ENCODE measurements around the gene LRRC8C.
"Not testable (repeated sequence)": the region's sequence is repeated elsewhere in the genome, so short reads cannot be mapped to it uniquely, and the experiment has no call there.

LRRC8C gene

DNA sequence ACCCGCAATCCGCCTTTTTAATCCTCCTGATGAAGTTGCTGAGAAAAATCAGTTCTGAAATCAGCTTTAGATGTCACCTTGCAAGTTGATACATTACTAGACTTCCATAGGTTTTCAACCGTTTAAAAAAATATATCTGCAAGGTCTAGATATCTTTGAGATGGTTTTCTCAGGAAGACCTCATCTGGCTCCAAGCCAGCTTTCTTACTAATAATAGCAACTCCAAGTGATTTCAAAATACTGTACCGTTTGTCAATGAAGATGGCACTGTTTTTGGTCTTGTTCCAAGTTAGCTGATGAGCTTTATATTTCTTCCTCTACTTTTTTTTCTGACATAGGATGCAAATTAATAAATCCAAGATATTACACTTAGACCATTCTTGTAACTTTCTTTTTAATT is 40.3 kb downstream of the LRRC8C start:
- DNase-seq: no peak

DNA sequence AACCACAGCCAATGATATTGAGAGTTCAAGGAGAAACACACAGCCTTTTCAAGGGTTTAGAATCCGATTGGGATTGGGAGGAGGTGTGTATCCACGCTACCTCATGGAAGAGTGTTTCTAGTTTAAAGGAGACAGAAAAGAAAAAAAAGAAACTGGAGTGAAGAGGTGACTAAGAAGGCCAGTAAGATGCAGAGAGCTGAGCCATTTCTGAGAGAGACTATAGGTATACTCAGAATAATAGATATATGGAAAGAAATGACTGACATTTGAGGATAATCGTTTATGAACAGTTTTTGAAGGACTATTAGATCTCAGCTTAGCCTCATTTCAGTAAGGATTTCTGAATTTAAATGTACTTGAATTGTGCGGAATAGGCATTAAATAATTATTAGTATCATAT is 42.8 kb downstream of the LRRC8C start:
- DNase-seq: no peak

DNA sequence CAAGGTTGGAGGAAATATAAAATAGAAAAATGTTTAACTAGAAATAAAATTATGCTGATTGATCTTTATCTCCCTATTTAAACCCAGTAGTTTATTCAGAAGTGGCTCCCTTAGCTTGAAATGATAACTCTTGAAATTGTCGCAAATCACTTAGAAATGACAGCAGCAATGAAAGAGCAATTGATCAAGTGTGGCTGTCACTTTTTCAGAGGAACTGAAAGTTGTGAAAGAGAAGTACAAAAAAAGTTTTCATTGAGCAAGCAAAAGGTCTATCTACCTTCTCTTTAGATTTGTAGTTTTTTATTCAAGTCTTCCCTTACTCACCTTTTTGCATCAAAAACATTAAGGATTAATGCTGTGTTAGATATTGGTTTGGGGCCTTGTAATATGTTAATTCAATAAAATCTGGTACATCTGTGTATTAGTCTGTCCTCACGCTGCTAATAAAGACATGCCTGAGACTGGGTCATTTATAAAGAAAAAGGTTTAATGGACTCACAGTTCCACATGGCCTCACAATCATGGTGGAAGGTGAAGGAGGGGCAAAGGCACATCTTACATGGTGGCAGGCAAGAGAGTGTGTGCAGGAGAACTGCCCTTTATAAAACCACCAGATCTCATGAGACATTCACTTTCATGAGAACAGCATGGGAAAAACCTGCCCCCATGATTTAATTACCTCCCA is 48.3 kb downstream of the LRRC8C start:
- DNase-seq: no peak

DNA sequence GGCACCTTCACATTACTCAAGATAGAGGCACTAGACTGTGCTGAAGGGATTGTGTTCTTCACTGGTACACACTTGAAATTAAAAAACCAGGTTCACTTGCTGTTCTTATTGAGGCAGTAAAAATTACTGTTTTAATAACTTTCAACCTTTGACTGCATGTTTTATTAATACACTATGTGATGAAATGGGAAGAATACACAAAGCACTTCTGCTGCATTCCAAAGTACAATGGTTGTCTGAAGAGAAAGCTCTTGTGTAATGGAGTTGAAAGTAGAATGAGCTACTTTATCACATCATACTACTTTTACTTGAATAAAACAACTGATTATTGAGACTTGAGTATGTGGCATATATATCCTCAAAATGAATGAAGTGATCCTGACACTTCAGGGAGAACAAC is 49.7 kb downstream of the LRRC8C start:
- DNase-seq: no peak

DNA sequence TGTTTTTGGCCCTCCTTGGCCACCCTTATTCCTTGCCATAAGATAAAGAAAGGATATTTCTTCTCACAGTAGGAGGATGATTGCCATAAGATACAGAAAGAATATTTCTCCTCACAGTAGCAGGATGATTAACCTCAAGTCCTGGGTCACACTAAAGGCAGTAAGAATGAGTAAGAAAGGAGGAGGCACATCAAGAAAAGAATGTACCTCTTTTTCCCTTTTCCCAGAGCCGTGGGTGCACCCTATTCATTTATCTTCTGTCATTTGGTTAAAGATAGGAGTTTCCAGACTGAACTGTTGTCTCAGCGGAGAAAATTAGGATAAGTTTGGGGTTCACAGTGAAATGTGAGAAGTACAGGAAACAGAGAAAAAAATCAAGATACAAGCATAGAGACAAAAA is 52.5 kb downstream of the LRRC8C start:
- DNase-seq: no peak

DNA sequence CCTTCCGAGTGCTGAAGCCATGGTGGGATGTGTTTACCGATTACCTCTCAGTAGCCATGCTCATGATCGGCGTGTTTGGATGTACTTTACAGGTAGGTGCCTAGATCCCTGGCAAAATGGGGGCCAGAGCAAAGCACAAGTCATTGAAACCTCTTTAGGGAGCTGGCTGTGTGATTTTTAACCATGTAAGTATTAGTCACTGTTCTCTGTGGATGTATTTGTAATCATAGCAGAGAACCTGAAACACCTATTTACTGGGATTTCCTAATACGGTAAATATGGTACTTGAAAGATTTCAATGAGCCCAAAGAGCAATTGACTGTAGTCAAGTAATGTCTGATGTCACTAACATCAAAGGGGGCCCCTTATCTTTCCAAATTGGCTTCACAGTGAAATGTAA is 53.6 kb downstream of the LRRC8C start:
- no peak for DNase-seq

DNA sequence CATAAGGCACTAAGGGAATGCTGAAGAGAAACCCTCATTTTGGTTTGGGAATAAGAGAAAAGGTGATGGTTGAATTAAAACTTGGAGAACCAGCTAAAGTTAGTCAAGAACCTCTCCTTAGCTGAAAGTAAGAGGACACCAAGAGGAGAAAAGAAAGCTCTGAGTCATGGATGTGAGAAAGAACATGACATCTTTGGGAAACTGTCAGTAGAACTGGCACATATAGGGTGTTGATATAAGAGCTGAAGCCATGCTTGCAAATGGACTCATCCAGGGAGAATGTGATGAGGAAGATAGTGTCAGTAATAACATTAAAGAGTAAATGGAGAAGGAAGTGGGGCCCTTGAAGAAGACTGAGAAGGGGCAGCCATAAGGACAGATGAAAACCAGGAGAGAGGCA is 54.3 kb downstream of the LRRC8C start:
- DNase-seq: no peak

DNA sequence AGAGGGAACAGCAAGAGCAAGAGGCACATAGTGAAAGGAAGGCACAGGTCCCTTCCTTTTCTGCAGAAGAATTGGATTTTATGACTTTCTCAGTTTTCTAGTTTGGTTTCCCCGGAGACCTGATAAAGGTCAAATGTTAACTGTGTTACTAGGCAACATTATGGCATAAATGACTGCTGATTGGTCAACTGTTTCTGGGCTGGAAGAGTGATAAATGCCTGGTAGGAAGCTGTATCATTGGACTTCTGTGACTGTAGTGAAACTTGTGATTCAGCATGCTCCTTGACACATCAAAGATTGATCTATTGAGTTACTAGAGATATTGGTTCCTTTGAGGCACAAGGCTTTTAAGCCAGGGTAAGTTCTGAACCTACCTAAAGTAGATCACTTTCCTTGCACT is 55.7 kb downstream of the LRRC8C start:
- no peak for DNase-seq

DNA sequence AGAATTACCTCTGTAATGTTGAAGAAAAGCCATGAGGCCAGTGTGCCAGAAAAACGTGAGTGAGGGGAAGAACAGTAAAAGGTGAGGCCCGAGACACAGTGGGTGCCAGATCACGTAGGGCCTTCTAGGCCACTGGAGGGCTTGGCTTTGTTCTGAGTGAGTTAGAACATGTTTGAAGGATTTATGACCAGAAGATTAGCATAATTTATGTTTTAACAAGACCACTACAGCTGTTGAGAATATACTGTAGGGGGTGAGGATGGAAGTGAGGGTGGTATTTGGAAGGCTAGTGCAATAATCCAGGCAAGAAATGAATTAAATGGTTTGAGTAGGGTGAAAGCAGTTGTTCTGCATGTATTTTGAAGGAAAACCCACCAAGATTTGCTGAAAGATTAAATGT is 56.3 kb downstream of the LRRC8C start:
- no peak for DNase-seq

DNA sequence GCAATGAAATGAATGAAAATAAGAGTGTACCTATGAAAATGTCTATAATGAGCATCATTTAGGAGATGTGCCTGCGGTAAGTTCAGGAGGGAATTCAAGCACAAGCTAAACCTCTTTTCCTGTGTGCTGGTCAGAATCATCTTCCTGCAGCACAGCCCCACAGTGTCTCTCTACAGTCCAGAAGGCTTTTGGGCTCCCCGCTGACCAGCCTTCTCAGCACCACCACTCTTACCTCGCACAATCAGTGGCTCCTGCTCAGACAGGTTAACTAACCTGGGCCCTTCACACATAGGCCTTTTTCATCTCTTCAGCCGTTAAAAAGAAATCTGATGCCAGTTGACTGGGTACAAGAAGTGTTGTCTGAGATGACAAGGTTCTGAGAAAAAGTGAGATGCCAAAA is 57.7 kb downstream of the LRRC8C start:
- no peak for DNase-seq

DNA sequence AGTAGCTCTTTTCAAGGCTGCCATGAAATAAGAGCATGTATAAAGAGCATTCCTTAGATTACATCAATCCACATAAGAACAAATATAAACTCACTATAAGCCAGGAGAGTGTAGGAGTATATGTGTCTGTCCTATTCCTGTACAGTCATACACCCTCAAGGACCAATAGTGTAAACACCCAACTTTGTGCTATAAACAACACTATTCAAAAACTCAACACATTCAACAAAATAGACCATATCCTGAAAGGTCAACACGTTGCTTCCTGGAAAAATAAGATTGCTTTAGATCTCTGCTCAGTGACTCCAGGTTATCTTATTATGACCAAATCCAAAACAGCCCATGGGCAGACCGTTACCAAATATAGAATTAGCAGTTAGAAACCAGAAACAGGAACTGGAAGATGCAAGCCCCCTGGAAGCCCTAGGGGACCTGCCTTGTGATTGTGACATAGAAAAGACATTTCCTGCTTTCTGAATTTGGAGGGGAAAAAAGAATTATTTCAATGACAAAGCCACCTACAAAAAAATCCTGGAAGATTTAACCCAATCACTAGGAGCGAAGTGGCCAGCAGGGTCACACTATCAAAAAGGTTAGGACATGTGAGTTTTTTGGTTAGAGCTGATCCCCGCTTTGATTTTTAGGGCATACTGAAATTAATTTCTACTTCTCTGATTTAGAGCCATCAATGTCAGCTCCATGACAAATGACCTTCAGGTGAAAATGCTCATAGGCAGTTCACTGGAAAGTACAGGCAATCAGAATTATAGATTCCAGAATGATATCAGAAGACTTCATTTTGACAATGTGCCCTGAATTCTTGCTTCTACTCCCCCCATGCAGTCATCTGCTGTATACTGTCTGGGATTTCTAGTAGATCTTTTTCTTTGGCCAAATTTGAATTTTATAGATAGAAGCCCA is 59.9 kb downstream of the LRRC8C start:
- DNase-seq: no peak

DNA sequence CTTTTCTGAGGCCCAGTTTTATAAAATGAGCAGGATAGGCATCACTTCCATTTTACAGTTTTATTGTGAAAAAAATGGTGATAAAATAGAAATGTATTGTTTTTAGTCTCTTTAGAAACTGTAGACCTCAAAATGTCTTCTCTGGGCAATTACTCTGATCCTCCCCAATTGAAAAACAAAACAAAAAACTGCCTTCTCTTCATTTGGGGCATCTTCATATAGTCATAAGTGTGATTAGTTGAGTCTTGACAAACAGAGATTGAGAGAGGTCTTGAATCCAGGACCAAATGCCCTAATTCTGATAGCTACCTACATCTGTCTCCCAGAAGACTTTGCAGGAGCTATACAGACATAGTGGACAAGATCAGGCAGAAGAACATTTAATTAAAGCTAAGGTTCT is 62.9 kb downstream of the LRRC8C start:
- no peak for DNase-seq

DNA sequence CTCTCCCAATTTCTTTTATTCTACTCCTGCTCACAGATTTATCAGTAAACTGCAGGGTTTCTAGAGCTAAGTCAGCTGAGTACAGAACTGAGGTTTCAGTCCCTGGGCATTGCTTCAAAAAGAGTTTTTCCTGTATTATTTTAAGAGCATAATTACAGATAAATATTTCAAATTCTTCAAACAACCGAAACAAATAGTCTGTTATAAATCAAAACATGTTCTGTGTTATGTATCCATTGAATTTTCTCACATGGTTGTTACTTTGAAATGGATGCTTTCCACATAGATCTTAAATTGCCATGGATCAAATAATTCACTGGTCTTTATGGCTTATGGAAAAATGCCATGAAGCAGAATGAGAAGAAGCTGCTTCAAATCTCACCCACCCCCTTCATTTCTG is 64.5 kb downstream of the LRRC8C start:
- no peak for DNase-seq

DNA sequence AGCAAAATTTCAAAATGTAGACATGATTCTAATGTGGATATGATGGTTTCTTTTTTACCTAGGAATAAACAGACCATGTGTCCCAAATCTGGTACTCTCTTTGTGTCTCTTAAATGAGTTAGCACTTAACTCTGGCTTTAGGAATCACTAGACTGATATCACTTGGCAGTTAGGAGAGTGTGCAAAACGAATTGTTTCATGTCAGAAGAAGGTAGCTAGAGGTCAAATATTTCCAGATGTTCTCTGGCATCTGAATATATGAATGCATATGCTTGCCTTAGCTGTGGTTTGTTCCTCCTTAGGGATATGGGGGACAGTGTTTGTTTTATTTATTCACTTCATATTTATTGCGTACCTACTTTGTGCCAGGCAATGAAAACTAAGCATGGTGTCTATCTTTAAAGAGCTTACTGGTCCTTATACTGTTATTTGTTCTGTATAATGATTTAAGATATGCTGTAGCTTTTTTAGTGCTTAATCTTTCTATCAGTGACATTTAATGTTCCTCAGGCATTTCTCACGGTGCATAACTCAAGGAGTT is 65.2 kb downstream of the LRRC8C start:
- DNase-seq: no peak

DNA sequence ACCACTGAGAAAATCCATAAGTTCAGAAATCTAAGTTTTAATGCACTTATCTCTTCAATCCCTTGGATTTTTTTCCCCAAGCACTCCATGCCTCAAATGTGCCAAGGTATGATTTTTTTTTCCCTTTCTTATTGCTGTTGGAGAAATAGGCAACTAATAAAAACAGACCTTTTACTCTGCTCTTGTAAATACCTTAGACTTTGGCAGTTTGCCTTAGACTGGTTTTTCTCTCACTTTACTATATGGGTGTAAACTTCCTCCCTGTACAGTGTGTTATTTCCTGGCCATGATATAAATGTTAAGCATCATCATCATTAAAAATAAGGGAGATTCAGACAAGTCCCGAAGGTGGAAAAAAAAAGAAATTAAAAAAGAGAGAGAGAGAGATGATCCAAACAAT is 65.7 kb downstream of the LRRC8C start:
- no peak for DNase-seq

DNA sequence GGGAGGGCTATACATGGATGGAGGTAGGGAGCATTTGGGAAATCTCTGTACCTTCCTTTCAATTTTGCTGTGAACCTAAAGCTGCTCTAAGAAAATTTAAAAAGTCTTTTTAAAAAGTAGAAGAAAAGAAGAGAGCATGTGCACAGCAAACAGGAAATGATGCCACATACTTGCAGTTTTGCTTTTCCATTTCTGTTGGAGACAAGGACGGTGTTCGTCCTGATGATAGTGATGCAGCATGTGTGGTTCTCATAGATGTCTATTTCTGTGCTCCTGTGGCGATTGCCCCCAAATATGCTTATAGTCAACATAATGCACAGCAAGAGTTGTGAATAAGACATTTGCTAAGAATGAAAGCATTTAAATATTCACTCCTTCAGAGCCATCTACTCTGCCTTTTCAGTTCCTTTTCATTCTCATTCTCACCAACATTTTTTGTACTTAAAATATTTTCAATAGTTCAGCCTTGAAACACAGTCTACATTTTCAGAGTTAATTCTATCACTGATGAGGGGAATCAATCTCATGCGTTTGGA is 66.6 kb downstream of the LRRC8C start:
- no peak for DNase-seq

DNA sequence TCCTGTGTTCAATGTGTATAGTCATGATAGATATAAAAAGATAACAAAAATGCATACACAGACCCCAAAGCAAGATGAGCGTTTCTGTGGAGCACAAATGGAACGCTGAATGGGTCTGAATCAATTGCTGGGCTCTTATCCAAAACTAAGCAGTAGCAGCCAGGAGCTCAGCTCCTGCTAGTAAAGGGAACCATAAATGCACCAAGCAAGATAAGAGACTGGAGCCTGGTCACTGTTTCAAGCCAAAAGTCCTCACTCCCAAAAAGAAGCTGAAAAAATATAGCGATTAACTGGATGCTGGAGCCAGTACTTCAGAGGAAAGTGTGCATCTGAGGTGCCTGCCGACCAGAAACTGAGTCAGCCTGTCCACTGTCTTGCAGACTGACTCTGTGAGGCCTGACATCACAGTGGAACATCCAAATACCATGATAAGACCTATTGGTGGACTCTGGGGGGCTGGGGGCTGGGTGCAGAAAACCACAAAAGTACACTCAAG is 68.9 kb downstream of the LRRC8C start:
- no peak for DNase-seq

DNA sequence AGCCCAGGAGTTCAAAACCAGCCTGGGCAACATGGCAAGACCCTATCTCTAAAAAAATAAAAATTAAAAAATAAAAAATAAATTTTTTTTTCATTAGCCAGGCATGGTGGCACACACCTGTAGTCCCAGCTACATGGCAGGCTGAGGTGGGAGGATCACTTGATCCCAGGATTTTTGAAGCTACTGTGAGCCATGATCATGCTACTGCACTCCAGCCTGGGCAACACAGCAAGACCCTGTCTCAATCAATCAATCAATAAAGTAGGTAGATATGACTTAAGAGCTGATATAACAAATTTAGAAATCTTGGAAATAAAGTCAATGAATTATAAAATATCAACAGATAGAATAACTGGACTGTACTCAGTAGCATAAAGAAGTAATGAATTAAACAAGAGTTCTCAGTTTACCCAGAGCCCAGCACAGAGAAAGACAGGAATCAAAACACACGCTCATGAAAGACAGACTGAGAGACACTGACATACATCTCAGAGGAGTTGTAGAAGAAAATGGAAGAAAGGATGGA is 69.7 kb downstream of the LRRC8C start:
- no peak for DNase-seq

DNA sequence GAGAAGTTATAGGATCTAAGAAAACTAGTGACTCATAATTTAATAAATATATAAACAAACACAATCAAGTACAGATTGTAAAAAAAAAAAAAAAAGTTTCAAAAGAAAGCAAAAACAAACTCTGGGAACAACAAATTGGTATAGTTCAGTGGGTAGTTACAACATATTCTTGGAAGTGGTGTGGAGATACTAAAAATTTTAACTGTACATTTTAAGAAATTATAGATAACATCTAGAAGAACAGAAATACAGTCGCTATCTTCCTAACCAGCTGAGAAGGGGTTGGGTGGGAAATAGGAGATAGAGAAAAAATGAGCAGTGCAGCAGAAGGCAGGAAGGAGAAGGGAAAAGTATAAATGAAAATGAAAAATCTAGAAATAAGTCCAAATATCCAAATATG is 70.5 kb downstream of the LRRC8C start:
- DNase-seq: no peak

DNA sequence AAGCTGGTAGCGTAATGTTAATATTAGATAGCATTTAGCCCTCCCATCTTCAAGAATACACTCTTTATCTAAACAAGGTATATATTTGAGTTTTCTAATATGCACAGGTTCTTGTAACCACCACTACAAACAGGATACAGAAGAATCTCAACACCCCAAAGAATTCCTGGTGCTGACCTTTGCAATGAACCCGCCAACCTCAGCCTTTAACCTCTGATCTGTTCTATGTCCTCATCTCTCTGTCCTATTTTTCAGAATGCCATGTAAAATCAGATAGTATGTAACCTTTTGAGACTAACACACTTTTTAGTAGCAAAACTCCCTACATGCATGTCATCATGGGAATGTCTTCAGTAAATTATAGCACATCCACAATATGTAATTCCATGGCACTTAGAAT is 71.1 kb downstream of the LRRC8C start:
- no peak for DNase-seq

DNA sequence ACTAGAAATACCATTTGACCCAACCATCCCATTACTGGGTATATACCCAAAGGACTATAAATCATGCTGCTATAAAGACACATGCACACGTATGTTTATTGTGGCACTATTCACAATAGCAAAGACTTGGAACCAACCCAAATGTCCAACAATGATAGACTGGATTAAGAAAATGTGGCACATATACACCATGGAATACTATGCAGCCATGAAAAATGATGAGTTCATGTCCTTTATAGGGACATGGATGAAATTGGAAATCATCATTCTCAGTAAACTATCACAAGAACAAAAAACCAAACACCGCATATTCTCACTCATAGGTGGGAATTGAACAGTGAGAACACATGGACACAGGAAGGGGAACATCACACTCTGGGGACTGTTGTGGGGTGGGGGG is 72.0 kb downstream of the LRRC8C start:
- DNase-seq: not testable (repeated sequence)

DNA sequence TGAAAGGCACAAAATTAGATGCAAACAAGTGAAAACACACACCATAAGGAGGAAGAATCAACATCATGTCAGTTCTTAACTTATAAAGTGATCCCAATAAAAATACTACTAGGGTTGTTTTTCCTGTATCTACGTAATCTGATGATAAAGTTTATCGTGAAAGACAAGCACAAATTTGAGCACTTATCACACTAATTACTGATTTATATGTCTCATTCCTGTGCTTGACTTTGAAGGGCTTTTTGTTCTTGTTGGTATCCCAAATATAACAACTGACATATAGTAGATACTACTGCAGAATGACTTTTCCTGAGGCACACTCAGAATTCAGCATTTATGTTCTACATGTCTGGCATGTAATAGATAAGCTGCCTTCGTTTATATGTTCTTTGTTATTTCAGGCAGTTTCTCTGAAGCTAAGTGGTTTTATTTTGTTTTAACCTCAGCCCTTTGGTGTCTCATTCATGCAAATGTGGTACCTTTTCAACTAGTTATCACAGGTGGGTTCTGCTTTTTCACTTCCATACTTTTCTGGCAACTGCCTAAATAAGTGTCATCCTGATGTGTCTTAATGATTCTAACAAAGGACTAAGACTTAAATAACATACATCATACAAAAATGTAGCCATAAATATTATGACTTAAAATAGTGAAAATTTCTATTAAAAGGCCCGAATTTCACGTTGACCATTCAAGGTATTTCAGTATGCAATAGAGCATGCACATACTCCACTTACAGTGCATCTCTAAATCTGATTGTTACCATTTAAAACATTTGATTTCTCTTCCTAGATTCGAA is 73.2 kb downstream of the LRRC8C start:
- DNase-seq: no peak

DNA sequence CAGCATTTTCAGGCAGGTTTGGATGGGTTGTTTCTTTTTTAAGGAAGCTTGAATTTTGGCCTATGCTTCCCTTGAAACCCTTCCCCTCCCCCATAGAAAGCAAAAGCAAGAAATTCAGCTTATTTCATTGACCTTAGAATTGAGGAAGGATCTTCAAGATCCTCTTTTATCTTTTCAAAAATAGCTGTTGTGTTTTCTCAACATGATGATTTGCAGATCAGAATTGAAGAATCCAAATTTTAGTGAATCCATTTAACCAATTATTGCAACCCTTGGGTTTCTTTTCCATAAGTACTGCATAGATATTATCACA is 73.7 kb downstream of the LRRC8C start:
- no peak for DNase-seq
